GM21381 (cell line): ENCODE measurements around the gene PRR20D.
"Not testable (repeated sequence)": the region's sequence is repeated elsewhere in the genome, so short reads cannot be mapped to it uniquely, and the experiment has no call there.

Source experiments
- ATAC-seq: cut with Tn5 transposase; IDR thresholded peaks from one replicate; pipeline ENCODE4 v1.9.1; 2021; ENCODE audit warnings: mild to moderate bottlenecking, moderate library complexity; ENCODE audit not compliant: unreplicated experiment

PRR20D gene

DNA sequence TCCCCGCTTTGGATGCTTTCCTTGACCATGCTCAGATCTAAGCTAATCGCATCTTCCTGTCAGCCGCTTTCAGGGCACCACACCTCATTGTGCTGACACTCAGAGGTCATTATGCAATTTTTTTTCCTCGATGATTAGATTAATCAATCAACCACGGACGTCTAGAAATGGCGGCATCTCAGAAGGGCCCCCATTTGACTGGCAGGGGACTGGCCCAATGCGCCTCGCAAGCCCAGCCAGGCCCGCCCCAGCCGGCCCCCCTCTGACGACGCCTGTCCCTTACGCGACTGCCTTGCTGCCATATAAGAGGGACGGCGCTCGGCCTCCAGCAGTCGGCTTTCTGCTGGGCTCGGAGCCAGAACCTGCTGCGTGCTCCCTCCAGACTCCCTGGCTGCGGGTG is at the start of gene PRR20D:
PRR20D (plus strand) TSS at position 301 of the 400 bp plus-strand sequence. CDS start 387 bp downstream, outside the sequence.
- not testable (repeated sequence) for ATAC-seq

DNA sequence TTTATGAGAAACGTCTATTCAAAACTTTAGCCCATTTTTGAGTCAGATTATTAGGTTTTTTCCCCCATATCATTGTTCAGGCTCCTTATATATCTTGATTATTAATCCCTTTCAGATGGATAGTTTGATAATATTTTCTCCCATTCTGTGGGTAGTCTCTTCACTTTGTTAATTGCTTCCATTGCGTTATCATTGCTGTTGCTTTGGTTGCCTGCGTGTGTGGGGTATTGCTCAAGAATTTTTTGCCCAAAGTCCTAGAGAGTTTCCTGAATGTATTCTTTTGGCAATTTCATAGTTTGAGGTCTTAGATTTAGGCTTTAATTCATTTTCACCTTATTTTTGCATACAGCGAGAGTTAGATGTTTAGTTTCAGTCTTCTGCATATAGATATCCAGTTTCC is 45.5 kb upstream of the PRR20D start:
- no peak for ATAC-seq

DNA sequence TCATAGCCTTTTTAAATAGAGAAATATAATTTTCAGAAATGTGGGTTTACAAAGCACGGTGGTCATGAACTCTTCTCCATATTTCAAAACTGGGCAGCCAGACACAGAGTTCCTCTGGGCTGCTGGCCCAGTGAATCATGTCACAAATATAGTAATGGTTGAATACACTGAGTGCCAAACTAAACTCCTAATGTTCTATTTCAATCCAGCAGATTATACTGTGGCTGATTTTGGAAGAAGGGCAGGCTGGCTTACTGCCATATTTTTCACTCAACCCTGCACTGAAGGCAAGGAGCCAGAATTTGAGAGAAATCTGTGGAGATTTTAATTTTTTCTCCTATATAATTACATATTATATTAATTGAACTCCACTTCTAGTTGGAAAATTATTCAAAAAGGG is 36.8 kb upstream of the PRR20D start:
- no peak for ATAC-seq

DNA sequence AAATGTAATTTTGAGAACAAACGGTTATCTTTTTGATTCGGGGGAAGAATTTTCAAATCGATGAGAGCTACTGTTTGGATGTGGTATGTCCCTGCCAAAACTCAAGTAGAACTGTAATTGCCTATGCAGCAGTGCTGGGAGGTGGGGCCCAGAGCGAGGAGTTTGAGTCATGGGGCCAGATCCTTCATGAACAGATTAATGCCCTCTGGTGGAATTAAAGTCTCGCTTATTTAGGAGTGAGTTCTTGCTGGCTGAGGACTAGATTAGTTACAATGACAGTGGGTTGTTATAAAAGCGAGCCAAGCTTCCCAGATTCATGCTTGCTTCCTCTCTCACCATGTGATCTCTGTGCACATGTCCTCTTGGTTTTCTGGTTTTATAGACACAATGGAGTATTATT is 31.5 kb upstream of the PRR20D start:
- ATAC-seq = no peak

DNA sequence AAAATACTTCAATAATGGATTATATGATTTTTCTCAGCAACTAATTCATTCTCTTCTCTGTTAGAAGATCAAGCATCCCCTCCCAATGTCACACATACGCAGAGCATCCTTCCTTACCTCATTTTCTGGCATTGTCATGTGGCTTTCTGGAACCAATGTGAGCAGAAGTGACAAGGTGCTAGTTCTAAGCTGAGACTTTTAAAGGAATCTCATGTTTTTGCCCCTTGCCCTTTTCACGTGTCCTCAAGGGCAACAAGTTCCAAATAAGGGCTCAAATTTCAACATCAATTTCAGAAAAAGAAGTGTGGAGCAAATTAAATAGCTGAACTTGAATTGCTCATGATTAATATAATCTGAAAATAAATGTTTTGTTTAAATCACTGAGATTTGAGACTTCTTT is 24.3 kb upstream of the PRR20D start:
- ATAC-seq = no peak

DNA sequence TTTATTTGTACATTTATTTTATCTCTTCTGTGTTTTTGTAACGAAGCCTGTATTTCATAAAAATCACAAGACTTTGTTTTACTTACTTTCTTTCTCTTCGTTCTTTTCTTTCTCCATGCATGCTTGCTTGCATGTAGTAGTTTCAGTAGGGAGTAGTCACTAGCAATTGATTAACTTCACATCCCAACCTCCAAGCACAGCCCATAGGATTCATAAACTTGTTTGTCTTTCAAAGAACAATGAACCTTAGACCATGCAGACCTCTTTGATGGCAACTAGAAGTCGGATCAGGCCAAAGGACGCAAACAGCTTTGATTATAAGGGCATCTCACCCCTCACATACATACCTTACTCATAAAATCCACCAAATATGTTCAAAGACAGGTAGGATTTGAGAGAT is 22.8 kb upstream of the PRR20D start:
- ATAC-seq = no peak

DNA sequence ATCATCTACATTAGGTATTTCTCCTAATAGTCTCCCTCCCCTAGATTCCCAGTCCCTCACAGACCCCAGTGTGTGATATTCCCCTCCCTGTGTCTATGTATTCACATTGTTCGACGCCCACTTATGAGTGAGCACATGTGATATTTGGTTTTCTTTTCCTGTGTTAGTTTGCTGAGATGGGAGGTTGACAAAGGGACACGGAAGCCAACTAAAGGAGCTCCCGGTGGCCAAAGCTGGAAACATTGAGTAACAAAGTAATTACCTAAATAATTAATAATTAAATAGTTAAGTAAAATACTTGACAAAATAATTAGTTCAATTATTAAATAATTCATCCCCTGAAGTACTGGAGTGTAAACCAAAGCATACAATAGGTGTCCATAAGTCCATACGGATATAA is 21.4 kb upstream of the PRR20D start:
- no peak for ATAC-seq

DNA sequence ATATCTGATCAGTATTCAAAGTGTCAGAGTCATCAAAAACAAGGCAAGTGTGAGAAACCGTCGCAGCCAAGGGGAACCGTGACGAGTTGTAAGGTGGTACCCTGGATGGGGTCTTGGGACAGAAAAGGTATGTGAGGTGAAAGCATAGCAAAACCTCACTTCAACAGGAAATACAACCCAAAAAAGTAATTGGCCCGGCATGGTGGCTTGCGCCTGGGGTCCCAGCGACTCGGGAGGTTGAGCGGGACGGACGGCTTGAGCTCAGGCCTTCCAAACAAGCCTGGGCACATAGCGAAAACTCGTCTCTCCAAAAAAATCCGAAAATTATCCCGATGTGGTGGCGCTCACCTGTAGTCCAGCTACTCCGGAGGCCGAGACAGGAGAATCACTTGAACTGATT is 20.7 kb upstream of the PRR20D start:
- not testable (repeated sequence) for ATAC-seq

DNA sequence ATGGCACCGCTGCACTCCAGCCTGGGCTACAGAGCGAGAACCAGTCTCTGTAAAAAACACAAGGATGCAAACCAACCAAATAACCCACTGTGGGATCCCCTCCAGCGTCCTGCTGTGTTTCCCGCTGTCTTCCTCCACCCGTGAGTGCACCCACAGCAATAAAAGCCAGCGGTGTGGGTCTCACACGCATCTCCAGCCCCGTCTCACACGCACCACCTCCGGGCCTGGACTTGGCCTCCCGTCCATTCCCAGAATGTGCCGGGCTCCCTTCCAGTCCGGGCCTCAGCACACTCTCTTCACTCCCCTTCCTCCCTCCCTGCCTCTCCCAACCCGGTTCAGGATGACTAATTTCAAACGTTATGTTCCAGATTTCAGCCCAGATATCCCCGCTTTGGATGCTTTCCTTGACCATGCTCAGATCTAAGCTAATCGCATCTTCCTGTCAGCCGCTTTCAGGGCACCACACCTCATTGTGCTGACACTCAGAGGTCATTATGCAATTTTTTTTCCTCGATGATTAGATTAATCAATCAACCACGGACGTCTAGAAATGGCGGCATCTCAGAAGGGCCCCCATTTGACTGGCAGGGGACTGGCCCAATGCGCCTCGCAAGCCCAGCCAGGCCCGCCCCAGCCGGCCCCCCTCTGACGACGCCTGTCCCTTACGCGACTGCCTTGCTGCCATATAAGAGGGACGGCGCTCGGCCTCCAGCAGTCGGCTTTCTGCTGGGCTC is 20.0 kb upstream of the PRR20D start, which contains the start of gene PRR20A:
PRR20A (plus strand) TSS at position 684 of the 734 bp plus-strand sequence. CDS start 387 bp downstream, outside the sequence.
- ATAC-seq = not testable (repeated sequence)

DNA sequence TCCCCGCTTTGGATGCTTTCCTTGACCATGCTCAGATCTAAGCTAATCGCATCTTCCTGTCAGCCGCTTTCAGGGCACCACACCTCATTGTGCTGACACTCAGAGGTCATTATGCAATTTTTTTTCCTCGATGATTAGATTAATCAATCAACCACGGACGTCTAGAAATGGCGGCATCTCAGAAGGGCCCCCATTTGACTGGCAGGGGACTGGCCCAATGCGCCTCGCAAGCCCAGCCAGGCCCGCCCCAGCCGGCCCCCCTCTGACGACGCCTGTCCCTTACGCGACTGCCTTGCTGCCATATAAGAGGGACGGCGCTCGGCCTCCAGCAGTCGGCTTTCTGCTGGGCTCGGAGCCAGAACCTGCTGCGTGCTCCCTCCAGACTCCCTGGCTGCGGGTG is 13.2 kb upstream of the PRR20D start, which contains the start of gene PRR20B:
PRR20B (plus strand) TSS at position 301 of the 400 bp plus-strand sequence. CDS start 387 bp downstream, outside the sequence.
- ATAC-seq = not testable (repeated sequence)

DNA sequence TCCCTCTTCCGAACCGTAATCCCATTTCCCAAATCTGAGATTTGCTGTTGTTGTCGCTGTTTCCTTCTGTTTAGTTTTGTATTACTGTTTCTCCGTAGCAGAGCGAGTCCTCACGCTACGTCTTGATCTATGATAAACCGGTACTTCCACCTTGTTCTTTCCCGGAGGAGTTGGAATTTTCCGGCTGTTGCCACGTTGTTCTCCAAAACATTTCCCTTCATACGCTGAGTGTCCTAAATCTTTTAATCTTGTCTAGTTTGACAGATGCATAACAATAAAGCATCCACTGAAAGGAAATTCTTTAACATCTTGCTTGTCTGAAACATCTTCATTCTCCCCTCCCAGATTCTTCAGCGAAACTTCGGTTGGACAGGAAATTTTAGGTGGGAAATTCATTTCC is 12.3 kb upstream of the PRR20D start:
- ATAC-seq = not testable (repeated sequence)

DNA sequence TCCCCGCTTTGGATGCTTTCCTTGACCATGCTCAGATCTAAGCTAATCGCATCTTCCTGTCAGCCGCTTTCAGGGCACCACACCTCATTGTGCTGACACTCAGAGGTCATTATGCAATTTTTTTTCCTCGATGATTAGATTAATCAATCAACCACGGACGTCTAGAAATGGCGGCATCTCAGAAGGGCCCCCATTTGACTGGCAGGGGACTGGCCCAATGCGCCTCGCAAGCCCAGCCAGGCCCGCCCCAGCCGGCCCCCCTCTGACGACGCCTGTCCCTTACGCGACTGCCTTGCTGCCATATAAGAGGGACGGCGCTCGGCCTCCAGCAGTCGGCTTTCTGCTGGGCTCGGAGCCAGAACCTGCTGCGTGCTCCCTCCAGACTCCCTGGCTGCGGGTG is 6.7 kb upstream of the PRR20D start, which contains the start of gene PRR20C:
PRR20C (plus strand) TSS at position 301 of the 400 bp plus-strand sequence. CDS start 387 bp downstream, outside the sequence.
- ATAC-seq = not testable (repeated sequence)

DNA sequence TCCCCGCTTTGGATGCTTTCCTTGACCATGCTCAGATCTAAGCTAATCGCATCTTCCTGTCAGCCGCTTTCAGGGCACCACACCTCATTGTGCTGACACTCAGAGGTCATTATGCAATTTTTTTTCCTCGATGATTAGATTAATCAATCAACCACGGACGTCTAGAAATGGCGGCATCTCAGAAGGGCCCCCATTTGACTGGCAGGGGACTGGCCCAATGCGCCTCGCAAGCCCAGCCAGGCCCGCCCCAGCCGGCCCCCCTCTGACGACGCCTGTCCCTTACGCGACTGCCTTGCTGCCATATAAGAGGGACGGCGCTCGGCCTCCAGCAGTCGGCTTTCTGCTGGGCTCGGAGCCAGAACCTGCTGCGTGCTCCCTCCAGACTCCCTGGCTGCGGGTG is 6.5 kb downstream of the PRR20D start, which contains the start of gene PRR20E:
PRR20E (plus strand) TSS at position 301 of the 400 bp plus-strand sequence. CDS start 387 bp downstream, outside the sequence.
- ATAC-seq = not testable (repeated sequence)

DNA sequence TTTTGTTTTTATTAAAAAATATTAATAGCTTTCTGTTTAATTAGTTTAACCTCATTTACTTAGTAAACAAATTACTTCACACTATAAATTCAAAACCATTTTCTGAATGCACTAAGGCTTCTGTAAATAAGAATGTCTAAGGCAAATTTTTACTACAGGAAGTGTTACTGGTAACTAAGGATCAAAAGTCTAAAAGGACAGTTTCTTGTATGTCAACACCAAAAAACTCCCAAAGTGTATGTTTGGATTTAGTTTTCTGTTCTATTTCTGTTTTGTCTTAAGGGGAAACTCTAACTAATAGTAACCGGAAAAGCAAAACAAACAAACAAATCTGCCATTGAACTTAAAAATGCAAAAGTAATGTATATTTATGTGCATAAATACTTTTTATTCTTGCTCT is 31.2 kb downstream of the PRR20D start:
- ATAC-seq = no peak

DNA sequence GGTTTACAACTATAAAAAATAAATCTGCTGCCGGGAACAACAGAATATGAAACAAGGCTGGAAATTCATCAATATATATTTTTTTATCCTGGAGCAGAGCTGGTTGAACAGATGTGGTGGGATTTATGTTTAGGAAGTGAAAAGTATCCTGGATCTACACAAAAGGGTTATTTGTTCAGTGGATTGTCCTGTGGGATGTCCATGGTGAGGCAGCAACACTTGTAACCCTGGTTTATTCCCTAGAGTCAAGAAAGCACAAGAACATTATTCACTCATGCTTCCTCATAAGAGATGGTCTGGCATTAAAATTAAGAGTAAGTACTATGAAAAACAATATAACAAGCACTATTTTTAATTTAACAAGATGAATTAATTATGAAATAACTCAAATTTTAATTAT is 52.6 kb downstream of the PRR20D start:
- ATAC-seq = no peak
